Measurements from ENCODE around the gene BCL11A. TPM values are rescaled to one million over a fixed set of nuclear protein-coding genes. Genes with fewer than 3 reads are reported as not detected.

BCL11A gene
- total RNA-seq = 41.9 and 56.3 TPM in 2 replicates

DNA sequence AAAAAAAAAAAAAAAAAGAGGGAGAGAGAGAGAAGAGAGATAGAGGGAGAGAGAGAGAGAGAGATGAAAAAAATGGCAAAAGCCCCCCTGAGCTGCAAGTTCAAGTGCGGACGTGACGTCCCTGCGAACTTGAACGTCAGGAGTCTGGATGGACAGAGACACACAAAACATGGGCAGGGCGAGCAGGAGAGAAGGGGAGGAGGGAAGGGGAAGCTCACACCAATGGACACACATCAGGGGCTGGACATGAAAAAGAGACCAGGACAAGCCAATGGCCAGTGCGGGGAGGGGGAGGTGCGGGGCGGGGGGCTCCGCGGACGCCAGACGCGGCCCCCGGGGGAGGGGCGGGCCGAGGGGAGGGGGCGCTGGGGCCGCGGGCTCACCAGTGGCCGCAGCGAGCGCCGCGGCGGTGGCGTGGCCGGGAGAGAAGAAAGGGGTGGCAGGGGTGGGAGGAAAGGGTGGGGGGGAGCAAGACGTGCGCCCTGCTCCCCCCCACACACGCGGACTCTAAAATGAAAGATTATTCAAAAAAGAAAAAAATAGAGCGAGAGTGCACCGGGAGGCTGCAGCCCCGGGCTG, at the start of gene BCL11A:
Gene BCL11A (minus strand): TSS at position 160 of the 579 bp plus-strand sequence. CDS start 384 bp downstream, outside the sequence.

Other genes starting within 250 kb of the BCL11A start
- gene PAPOLG, start 202.6 kb upstream of the BCL11A start, total RNA-seq = 15.3 and 16.4 TPM in 2 replicates

Data from hair follicle dermal papilla cell (primary cell).